ENCODE data around the gene MSS51.

Gene MSS51

GRCh38 chr10:73448384-73448783 is 15.0 kb upstream of the MSS51 start:
- Histone ChIP-seq H3K9me3 (ENCODE audit: control insufficient read depth, insufficient read depth, low read length) (no peaks in the 10 kb centered on the region), H3K27me3 (ENCODE audit: control insufficient read depth, insufficient read depth, low read length) (no peaks in the 10 kb centered on the region), H3K36me3 (ENCODE audit: control insufficient read depth, insufficient read depth, low read length) (peaks cover 21% of the 10 kb centered on the region), H3K4me1 (ENCODE audit: control insufficient read depth, insufficient read depth, low read length) (no peaks in the 10 kb centered on the region), H3K27ac (ENCODE audit: low read depth, low read length) (no peak overlapping the region), H3K9ac (ENCODE audit: low read depth, low read length) (no peak overlapping the region), H3K4me3 (ENCODE audit: low read depth, low read length) (no peak overlapping the region)

DNA sequence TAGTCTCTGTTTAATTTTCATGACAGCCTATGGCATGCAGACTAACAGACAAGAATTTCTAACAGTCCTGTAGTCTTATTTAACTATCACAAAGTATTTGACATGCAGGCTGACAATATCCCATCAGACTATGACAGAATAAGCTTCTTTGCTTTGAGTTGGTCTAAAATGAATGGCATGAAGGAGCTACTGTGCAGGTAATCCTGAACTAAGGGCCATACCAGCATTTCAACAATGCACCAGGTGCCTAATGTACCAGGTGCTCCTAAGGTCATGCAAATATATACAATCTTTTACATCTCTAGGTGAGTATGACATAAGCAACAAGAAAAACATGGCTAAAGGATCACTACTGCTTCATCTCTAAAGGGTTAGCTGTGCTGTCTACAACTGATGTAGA is 13.6 kb upstream of the MSS51 start:
- Histone ChIP-seq H3K36me3 (ENCODE audit: control insufficient read depth, insufficient read depth, low read length) (peaks cover 21% of the 10 kb centered on the region), H3K27me3 (ENCODE audit: control insufficient read depth, insufficient read depth, low read length) (no peaks in the 10 kb centered on the region), H3K9ac (ENCODE audit: low read depth, low read length) (no peak overlapping the region), H3K4me1 (ENCODE audit: control insufficient read depth, insufficient read depth, low read length) (no peaks in the 10 kb centered on the region), H3K9me3 (ENCODE audit: control insufficient read depth, insufficient read depth, low read length) (no peaks in the 10 kb centered on the region), H3K4me3 (ENCODE audit: low read depth, low read length) (no peak overlapping the region), H3K27ac (ENCODE audit: low read depth, low read length) (no peak overlapping the region)

- Histone ChIP-seq H3K27ac (ENCODE audit: low read depth, low read length) (no peak overlapping the region), H3K4me3 (ENCODE audit: low read depth, low read length) (no peak overlapping the region), H3K36me3 (ENCODE audit: control insufficient read depth, insufficient read depth, low read length) (peaks cover 26% of the 10 kb centered on the region), H3K4me1 (ENCODE audit: control insufficient read depth, insufficient read depth, low read length) (no peaks in the 10 kb centered on the region), H3K9ac (ENCODE audit: low read depth, low read length) (no peak overlapping the region), H3K27me3 (ENCODE audit: control insufficient read depth, insufficient read depth, low read length) (no peaks in the 10 kb centered on the region), H3K9me3 (ENCODE audit: control insufficient read depth, insufficient read depth, low read length) (no peaks in the 10 kb centered on the region)
Observed at GRCh38 chr10:73444457-73444856, 11.1 kb upstream of the MSS51 start.

- Histone ChIP-seq H3K27me3 (ENCODE audit: control insufficient read depth, insufficient read depth, low read length) (no peaks in the 10 kb centered on the region), H3K4me1 (ENCODE audit: control insufficient read depth, insufficient read depth, low read length) (no peaks in the 10 kb centered on the region), H3K4me3 (ENCODE audit: low read depth, low read length) (no peak overlapping the region), H3K9me3 (ENCODE audit: control insufficient read depth, insufficient read depth, low read length) (no peaks in the 10 kb centered on the region), H3K27ac (ENCODE audit: low read depth, low read length) (no peak overlapping the region), H3K36me3 (ENCODE audit: control insufficient read depth, insufficient read depth, low read length) (peaks cover 42% of the 10 kb centered on the region), H3K9ac (ENCODE audit: low read depth, low read length) (no peak overlapping the region)
Observed at GRCh38 chr10:73439605-73440312, 6.4 kb upstream of the MSS51 start.

- H3K4me3 ChIP-seq (ENCODE audit: low read depth, low read length), result no peak overlapping the region
- H3K4me1 ChIP-seq (ENCODE audit: control insufficient read depth, insufficient read depth, low read length), result no peaks in the 10 kb centered on the region
- no peak overlapping the region for H3K27ac ChIP-seq (ENCODE audit: low read depth, low read length)
Observed at GRCh38 chr10:73439055-73439454, 5.7 kb upstream of the MSS51 start.

DNA sequence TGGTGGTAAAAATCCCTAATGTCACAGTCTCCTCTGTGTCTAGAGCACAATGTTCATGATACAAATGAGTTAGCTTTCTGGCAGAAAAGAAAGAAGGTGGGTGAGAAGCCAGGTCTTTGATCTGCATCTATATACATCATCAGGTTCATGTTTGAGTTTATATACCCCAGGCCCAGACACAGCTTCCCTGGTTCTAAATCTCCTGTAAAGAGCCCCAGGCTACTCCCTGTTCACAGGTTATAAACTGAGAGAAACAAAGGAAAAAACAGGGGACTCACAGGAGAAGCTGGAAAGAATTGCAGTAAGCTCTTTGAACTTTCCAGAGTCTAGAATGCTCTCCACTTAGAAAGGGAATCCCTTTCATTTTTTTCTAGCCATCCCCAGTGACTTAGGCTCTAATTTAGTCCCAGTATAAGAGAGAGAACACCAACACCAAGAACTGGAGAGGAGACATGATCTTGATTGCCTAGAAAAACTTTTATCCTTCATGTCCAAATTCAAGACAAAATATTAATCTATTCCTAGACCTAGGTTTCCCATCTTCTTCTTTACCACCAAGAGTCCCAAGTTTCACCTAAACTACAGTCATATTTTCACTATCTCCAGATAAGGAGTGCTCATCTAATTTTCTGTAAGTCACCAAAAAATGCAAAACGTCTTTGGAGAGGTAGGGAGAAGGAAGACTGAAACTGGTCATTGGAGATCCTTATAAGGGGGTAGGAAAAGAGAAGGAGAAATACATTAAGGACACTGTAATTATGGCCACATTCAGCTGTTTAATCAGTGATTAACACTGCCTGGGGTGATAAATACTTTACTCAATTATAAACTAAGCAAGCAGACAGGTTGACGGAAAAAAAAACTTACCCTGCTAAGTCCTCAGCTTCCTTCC is 469 bp downstream of the MSS51 start:
- Histone ChIP-seq H3K36me3 (ENCODE audit: control insufficient read depth, insufficient read depth, low read length) (peaks cover 13% of the 10 kb centered on the region), H3K4me1 (ENCODE audit: control insufficient read depth, insufficient read depth, low read length) (no peaks in the 10 kb centered on the region), H3K9me3 (ENCODE audit: control insufficient read depth, insufficient read depth, low read length) (no peaks in the 10 kb centered on the region), H3K9ac (ENCODE audit: low read depth, low read length) (no peak overlapping the region), H3K27ac (ENCODE audit: low read depth, low read length) (no peak overlapping the region), H3K27me3 (ENCODE audit: control insufficient read depth, insufficient read depth, low read length) (no peaks in the 10 kb centered on the region), H3K4me3 (ENCODE audit: low read depth, low read length) (no peak overlapping the region)

More at GRCh38 chr10:73439055-73439454, 5.7 kb upstream of the MSS51 start:
- H3K27me3 ChIP-seq (ENCODE audit: control insufficient read depth, insufficient read depth, low read length), result no peaks in the 10 kb centered on the region
- no peaks in the 10 kb centered on the region for H3K9me3 ChIP-seq (ENCODE audit: control insufficient read depth, insufficient read depth, low read length)
- H3K9ac ChIP-seq (ENCODE audit: low read depth, low read length), result no peak overlapping the region
- peaks cover 36% of the 10 kb centered on the region for H3K36me3 ChIP-seq (ENCODE audit: control insufficient read depth, insufficient read depth, low read length)

GRCh38 chr10:73426318-73426717 is 7.0 kb downstream of the MSS51 start:
- Histone ChIP-seq H3K36me3 (ENCODE audit: control insufficient read depth, insufficient read depth, low read length) (peaks cover 37% of the 10 kb centered on the region), H3K4me3 (ENCODE audit: low read depth, low read length) (no peak overlapping the region), H3K4me1 (ENCODE audit: control insufficient read depth, insufficient read depth, low read length) (no peaks in the 10 kb centered on the region), H3K27me3 (ENCODE audit: control insufficient read depth, insufficient read depth, low read length) (no peaks in the 10 kb centered on the region), H3K27ac (ENCODE audit: low read depth, low read length) (no peak overlapping the region), H3K9me3 (ENCODE audit: control insufficient read depth, insufficient read depth, low read length) (no peaks in the 10 kb centered on the region), H3K9ac (ENCODE audit: low read depth, low read length) (no peak overlapping the region)

- Histone ChIP-seq H3K36me3 (ENCODE audit: control insufficient read depth, insufficient read depth, low read length) (peaks cover 37% of the 10 kb centered on the region), H3K27ac (ENCODE audit: low read depth, low read length) (no peak overlapping the region), H3K27me3 (ENCODE audit: control insufficient read depth, insufficient read depth, low read length) (no peaks in the 10 kb centered on the region), H3K9me3 (ENCODE audit: control insufficient read depth, insufficient read depth, low read length) (no peaks in the 10 kb centered on the region), H3K4me3 (ENCODE audit: low read depth, low read length) (no peak overlapping the region), H3K4me1 (ENCODE audit: control insufficient read depth, insufficient read depth, low read length) (no peaks in the 10 kb centered on the region), H3K9ac (ENCODE audit: low read depth, low read length) (no peak overlapping the region)
Observed at GRCh38 chr10:73424478-73424877, 8.9 kb downstream of the MSS51 start.

- H3K9ac ChIP-seq (ENCODE audit: low read depth, low read length), result no peak overlapping the region
- H3K27me3 ChIP-seq (ENCODE audit: control insufficient read depth, insufficient read depth, low read length), result no peaks in the 10 kb centered on the region
- H3K4me1 ChIP-seq (ENCODE audit: control insufficient read depth, insufficient read depth, low read length), result no peaks in the 10 kb centered on the region
- no peak overlapping the region for H3K4me3 ChIP-seq (ENCODE audit: low read depth, low read length)
- H3K9me3 ChIP-seq (ENCODE audit: control insufficient read depth, insufficient read depth, low read length), result no peaks in the 10 kb centered on the region
- no peak overlapping the region for H3K27ac ChIP-seq (ENCODE audit: low read depth, low read length)
- H3K36me3 ChIP-seq (ENCODE audit: control insufficient read depth, insufficient read depth, low read length), result peaks cover 37% of the 10 kb centered on the region
Observed at GRCh38 chr10:73423309-73423708, 10.1 kb downstream of the MSS51 start.

DNA sequence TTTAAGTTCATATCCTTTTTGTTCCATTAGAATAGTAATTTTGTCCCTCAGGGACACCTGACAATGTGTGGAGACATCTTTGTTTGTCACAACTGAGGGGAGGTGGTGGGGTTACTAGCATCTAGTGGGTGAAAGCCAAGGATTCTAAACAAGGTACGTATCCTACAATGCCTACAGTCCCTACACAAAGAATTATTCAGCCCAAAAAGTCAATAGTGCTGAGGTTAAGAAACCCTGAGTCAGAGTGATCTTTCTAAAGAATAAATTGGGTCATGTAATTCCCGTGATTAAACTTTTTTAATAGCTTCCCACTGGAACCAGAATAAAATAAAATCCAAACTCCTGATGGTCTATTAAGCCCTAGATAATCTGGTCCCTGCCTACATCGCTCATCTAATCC is 16.8 kb downstream of the MSS51 start:
- H3K36me3 ChIP-seq (ENCODE audit: control insufficient read depth, insufficient read depth, low read length), result no peaks in the 10 kb centered on the region
- H3K27ac ChIP-seq (ENCODE audit: low read depth, low read length), result no peak overlapping the region
- no peaks in the 10 kb centered on the region for H3K27me3 ChIP-seq (ENCODE audit: control insufficient read depth, insufficient read depth, low read length)
- no peaks in the 10 kb centered on the region for H3K9me3 ChIP-seq (ENCODE audit: control insufficient read depth, insufficient read depth, low read length)
- peaks cover 12% of the 10 kb centered on the region; the same call in 1 of the 2 replicates for H3K4me1 ChIP-seq (ENCODE audit: control insufficient read depth, insufficient read depth, low read length)
- H3K9ac ChIP-seq (ENCODE audit: low read depth, low read length), result no peak overlapping the region
- H3K4me3 ChIP-seq (ENCODE audit: low read depth, low read length), result no peak overlapping the region
